ENCODE results near the gene THSD7A.

Gene THSD7A

DNA sequence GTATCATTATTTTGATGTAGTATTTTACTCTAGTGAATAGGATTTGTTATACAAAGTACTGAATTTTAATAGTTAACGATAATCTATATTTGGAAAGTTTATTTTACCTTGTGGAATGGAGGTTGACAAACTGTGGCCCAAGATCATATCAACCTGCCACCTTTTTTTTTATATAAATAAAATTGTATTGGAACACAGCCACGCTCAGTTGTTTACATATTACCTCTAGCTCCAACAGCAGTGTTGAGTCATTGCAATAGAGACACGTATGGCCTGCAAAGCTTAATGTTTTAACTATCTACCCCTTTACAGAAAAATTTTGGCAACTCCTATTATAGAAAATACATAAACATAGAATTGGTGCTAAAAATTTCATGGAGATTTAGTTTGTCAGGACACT lies 239.3 kb downstream of the THSD7A start:
- POLR2A ChIA-PET (ENCODE audit: low non-redundant PET): no interaction called here
- no peak overlapping the region for H3K27ac ChIP-seq
- CTCF ChIA-PET: interaction anchor here (0.5 to 0.7 kb wide), 2 partner anchors 17 to 620 kb away, joined by 3 to 4 read pairs; no protein-coding TSS in a partner anchor
- DNase-seq (ENCODE audit: low spot score): no peak
- TF ChIP-seq, protein P1, sequence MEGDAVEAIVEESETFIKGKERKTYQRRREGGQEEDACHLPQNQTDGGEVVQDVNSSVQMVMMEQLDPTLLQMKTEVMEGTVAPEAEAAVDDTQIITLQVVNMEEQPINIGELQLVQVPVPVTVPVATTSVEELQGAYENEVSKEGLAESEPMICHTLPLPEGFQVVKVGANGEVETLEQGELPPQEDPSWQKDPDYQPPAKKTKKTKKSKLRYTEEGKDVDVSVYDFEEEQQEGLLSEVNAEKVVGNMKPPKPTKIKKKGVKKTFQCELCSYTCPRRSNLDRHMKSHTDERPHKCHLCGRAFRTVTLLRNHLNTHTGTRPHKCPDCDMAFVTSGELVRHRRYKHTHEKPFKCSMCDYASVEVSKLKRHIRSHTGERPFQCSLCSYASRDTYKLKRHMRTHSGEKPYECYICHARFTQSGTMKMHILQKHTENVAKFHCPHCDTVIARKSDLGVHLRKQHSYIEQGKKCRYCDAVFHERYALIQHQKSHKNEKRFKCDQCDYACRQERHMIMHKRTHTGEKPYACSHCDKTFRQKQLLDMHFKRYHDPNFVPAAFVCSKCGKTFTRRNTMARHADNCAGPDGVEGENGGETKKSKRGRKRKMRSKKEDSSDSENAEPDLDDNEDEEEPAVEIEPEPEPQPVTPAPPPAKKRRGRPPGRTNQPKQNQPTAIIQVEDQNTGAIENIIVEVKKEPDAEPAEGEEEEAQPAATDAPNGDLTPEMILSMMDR (conservative IDR thresholded peaks at IDR 0.05; ENCODE audit: low read depth): no peak

DNA sequence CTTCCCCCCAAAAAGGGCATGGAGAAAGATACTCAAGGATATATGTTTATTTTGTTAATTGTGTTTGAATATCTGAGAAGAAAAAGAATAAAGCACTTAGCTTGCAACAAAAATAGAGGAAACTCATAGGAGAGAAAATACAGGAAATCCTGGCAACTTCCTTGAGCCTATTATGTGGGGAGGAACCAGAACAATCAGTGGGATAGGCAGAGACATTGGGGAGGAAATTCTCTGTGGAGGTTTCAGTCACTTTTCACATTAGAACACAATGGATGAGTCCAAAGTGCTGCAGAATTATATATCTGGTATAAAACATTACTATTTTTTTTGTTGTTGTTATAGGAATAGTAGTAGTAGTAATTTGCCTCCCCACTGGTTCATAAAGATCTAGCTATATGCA lies 240.1 kb downstream of the THSD7A start:
- POLR2A ChIA-PET (ENCODE audit: low non-redundant PET): no interaction called here
- no peak overlapping the region for H3K27ac ChIP-seq
- no peak for DNase-seq (ENCODE audit: low spot score)
- CTCF ChIA-PET: no interaction called here
- TF ChIP-seq, protein P1 (conservative IDR thresholded peaks at IDR 0.05; ENCODE audit: low read depth): no peak

GRCh38 chr7:11591055-11591633 lies 240.9 kb downstream of the THSD7A start:
- POLR2A ChIA-PET (ENCODE audit: low non-redundant PET): no interaction called here
- TF ChIP-seq, protein P1 (conservative IDR thresholded peaks at IDR 0.05; ENCODE audit: low read depth): no peak
- DNase-seq (ENCODE audit: low spot score): no peak
- H3K27ac ChIP-seq: no peak overlapping the region
- CTCF ChIA-PET: interaction anchor here (0.6 kb wide), 1 partner anchor 409 kb away, joined by 3 read pairs; no protein-coding TSS in a partner anchor

GRCh38 chr7:11589251-11589650 lies 242.7 kb downstream of the THSD7A start:
- POLR2A ChIA-PET (ENCODE audit: low non-redundant PET): no interaction called here
- TF ChIP-seq, protein P1 (conservative IDR thresholded peaks at IDR 0.05; ENCODE audit: low read depth): no peak
- CTCF ChIA-PET: interaction anchor here (0.5 kb wide), 1 partner anchor 511 kb away, joined by 3 read pairs; no protein-coding TSS in a partner anchor
- no peak overlapping the region for H3K27ac ChIP-seq
- no peak for DNase-seq (ENCODE audit: low spot score)

DNA sequence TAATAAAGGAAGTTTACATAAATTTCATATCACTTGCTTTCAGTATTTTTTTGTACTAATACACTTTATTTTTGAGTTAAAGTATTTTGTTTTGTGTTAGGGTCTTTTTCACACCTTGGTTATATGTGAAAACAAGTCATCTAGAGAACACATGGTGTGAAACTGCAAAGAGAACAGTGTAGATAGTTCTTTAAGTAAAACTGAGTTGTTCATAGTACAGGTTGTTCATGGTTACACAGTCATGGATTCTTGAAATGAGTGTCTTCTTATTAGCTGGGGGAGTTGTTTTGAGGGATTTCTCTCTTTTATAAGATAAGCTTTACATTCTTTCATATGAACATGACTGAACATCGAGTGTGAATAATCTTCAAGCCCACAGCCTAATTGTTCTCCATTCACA lies 244.2 kb downstream of the THSD7A start:
- DNase-seq (ENCODE audit: low spot score): no peak
- ChIA-PET POLR2A (ENCODE audit: low non-redundant PET) (no interaction called here), CTCF (interaction anchor here (0.7 kb wide), 1 partner anchor 659 kb away, joined by 3 read pairs; no protein-coding TSS in a partner anchor)
- TF ChIP-seq, protein P1 (conservative IDR thresholded peaks at IDR 0.05; ENCODE audit: low read depth): no peak
- no peak overlapping the region for H3K27ac ChIP-seq

- no peak for DNase-seq (ENCODE audit: low spot score)
- H3K27ac ChIP-seq: no peak overlapping the region
- TF ChIP-seq, protein P1 (conservative IDR thresholded peaks at IDR 0.05; ENCODE audit: low read depth): no peak
- CTCF ChIA-PET: no interaction called here
- POLR2A ChIA-PET (ENCODE audit: low non-redundant PET): no interaction called here
Observed at GRCh38 chr7:11587048-11587447, 244.9 kb downstream of the THSD7A start.
